ENCODE data around the gene AKNAD1.

GRCh38 chr1:108856994-108857393, at the start of gene AKNAD1:
- TF ChIP-seq ATF2 (IDR thresholded peaks at IDR 0.05; ENCODE audit: low read length) (no peak), CTCF (IDR thresholded peaks at IDR 0.05; ENCODE audit: control extremely low read depth in 1 of 3, insufficient read depth in 1 of 3, low read depth in 1 of 3, low read length in 3 of 3) (no peak), GTF2F1 (IDR thresholded peaks at IDR 0.05; ENCODE audit: borderline replicate concordance, low read depth, low read length) (no peak), POLR2AphosphoS5 (IDR thresholded peaks at IDR 0.05; ENCODE audit: low read depth, low read length) (no peak), POLR2A (IDR thresholded peaks at IDR 0.05; ENCODE audit: control extremely low read depth in 1 of 2, low read depth in 2 of 2, low read length in 2 of 2) (no peak), ASH2L (IDR thresholded peaks at IDR 0.05; ENCODE audit: low read length) (no peak), JUND (IDR thresholded peaks at IDR 0.05; ENCODE audit: low read length) (no peak), EZH2 (IDR thresholded peaks at IDR 0.05; ENCODE audit: low read depth, low read length, severe bottlenecking) (no peak)
